ENCODE measurements around the gene NR5A1. TPM values are rescaled to one million over a fixed set of nuclear protein-coding genes. Genes with fewer than 3 reads are reported as not detected.

NR5A1 gene
- total RNA-seq, 1 donor from 2014 or later: not detected

DNA sequence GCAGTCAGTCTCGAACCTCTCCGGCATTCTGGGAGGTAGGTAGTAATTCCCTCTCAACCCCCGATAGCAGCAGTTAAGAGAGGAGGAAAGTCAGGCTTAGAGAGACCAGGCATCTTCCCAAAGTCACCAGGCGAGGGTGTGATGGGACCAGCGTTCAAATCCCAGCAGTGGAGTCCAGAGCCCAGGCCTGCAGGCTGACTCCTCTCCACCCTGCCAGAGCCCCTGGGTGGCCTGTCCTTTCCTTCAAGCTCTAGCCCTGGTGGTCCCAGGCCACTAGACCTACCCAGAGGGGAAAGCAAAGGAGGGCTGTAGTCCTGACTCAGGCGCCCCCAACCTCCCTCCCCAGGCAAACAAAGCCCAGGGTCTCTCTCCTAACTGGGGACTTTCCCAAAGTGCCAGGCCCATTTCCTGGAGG, 4.2 kb upstream of the NR5A1 start:
- DNase-seq (ENCODE audit: low read depth): no peak
- H3K4me3 ChIP-seq (ENCODE audit: low read depth, low read length): no peak overlapping the region
- no peak for TF ChIP-seq CTCF (conservative IDR thresholded peaks at IDR 0.05; ENCODE audit: low read depth, low read length)

DNA sequence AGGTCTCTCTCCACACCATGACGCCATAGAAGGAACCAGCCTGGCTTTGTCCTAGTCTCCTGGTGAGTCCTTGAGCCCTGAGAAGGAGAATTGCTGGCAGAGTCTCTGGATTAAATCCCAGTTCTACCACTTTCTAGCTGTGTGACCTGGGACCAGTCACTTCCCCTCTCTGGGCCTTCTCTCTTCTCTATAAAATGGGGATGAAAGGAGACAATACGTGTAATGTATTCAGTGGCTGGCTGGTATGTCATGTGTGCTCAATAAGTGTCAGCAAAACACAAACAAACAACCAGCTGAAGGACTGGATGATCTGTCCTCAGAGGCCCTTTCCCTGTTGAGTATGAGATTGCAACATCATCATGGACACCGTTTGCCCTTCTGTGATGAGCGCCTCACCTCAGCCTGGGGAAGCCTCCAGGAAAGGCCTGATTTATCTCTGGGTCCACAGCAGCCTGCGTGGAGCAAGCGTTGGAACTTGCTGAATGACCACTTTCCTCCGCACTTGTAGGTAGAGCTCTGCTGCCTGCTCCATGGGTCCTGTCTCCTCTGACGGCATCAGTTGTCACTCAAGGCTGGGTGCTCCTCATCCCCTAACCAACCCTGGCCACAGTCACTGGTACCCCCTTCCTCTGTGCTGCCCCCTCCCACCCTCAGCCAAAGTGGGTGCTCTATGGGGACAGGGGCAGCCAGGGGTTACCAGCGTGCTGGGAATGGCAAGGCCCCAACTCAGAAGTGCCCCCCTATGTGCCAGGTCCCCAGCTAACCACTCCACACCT, 3.6 kb upstream of the NR5A1 start:
- no peak overlapping the region for H3K4me3 ChIP-seq (ENCODE audit: low read depth, low read length)
- no peak for TF ChIP-seq CTCF (conservative IDR thresholded peaks at IDR 0.05; ENCODE audit: low read depth, low read length)
- no peak for DNase-seq (ENCODE audit: low read depth)

GRCh38 chr9:124507880-124508423, 753 bp upstream of the NR5A1 start:
- no peak overlapping the region for H3K4me3 ChIP-seq (ENCODE audit: low read depth, low read length)
- TF ChIP-seq CTCF (conservative IDR thresholded peaks at IDR 0.05; ENCODE audit: low read depth, low read length): no peak
- DNase-seq (ENCODE audit: low read depth): no peak

DNA sequence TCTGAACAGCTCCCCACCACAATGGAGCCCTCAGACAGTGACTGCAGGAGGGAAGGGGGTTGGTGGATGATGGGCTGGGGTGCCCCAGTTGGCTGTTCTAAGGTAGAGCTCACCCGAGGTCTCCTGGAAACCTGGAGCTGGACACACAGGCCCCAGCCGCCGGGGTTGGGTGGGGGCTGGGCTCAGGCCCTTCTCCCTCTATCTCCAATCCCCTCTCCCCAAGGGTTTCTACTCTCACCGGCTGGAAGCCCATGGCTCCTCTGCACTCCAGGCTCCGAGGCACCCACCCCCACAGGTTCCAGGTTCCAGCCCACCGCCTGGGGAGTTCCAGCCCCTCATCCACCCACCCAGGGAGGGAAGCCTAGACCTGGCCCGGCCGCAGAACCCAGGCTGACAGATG, 766 bp downstream of the NR5A1 start:
- H3K4me3 ChIP-seq (ENCODE audit: low read depth, low read length): no peak overlapping the region
- no peak for TF ChIP-seq CTCF (conservative IDR thresholded peaks at IDR 0.05; ENCODE audit: low read depth, low read length)
- DNase-seq (ENCODE audit: low read depth): no peak

DNA sequence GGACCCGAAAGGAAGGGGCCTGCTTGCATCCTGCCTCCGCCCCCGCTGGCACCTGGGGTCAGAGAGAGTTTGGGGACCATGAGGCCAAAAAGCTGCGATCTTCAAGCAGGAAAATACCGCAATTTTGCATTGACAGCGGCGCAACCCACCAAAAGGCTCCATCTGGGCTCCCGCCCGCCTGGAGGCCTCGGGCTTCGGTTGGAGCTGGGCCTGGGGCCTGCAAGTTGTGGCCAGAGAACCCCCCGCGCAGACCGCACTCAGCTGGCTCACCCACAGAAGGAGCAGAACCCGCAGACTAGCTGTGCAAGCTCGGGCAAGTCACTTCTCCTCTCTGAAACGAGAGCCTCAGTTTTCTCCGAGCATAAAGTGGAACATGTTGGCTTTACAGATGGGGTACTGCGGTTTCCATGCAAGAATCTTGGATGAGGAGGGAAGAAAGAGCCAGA, 1.3 kb downstream of the NR5A1 start:
- no peak for DNase-seq (ENCODE audit: low read depth)
- no peak for TF ChIP-seq CTCF (conservative IDR thresholded peaks at IDR 0.05; ENCODE audit: low read depth, low read length)
- no peak overlapping the region for H3K4me3 ChIP-seq (ENCODE audit: low read depth, low read length)

DNA sequence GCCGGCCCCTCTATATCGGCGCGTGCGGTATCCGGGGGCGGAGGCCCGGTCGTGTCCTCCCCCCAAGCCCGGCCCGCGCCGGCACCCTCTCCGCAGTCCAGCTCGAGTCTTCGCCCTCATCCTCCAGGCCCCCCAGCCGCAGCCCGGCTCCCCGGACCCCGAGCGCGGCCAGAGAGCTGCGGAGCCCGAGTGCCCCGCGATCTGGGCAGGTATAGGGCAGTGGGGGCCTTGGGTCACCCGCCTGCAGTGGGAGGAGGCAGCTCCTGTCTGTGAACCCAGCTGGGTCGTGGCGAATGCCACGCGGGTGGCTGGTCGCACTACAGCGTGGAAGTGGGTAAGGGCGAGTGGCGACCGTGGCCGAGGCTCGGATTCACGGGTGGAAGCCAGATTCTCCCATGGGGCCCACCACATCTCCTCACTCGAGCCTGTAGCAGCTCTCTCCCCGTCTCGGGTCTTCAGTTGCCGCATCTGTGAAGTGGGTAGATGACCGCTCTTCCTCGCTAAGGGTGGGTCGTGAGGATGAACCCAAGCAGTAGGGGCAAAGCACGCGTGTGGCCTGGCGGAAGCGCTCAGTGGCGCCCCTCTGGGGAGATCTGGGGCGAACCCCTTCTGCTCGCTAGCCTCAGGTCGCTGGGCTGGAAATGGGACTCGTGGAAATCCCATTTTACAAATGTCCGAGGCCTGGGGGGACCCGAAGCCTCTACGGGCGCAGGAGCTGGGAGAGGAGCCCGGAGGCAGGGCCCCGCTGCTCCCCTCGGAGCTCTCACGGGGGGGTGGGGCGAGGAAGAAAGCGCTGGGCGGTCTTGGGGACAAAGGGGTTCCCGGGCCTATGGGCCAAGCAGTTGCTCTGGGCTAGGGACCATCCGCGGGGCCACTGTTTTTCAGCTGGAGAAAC, 1.9 kb downstream of the NR5A1 start:
- H3K4me3 ChIP-seq (ENCODE audit: low read depth, low read length): no peak overlapping the region
- DNase-seq (ENCODE audit: low read depth): no peak
- no peak for TF ChIP-seq CTCF (conservative IDR thresholded peaks at IDR 0.05; ENCODE audit: low read depth, low read length)

Measured in epithelial cell of proximal tubule (primary cell).